Right ventricle myocardium inferior (tissue), 1 donor: ENCODE data around the gene TBCD. TPM values are rescaled to one million over a fixed set of nuclear protein-coding genes. Genes with fewer than 3 reads are reported as not detected.
A peak's percentile ranks its signal among the peaks of the same experiment; 100 is the strongest.
"Not testable (repeated sequence)": the region's sequence is repeated elsewhere in the genome, so short reads cannot be mapped to it uniquely, and the experiment has no call there.

Experiments
- ATAC-seq: fragments of 200-7000 bp; cut with Tn5 transposase; one replicate; pipeline ENCODE4 v1.9.1; 2020; ENCODE audit warnings: mild to moderate bottlenecking, moderate library complexity
- DNase-seq: peaks from one replicate; pipeline ENCODE4 v3.0.0; 2021; ENCODE audit errors: missing footprints
- intact Hi-C: fragments of 100-400 bp; cut with DNase I; formaldehyde crosslinking; loops from one replicate; pipeline ENCODE4 v1.11.0; 2022
- total RNA-seq: library from RNA; stranded (reverse); fragmentation: NEBNext Ultra II Directional; extraction: Animal tissue kit (Norgen Biotek cat#: 25700); gene quantifications from one replicate; pipeline ENCODE4 v1.2.1, GENCODE V29; 2021
- donor health status: DM: no; HTN: yes; CAD: no; lungs with severe emphysema.

TBCD gene
- total RNA-seq, 1 donor from 2014 or later: 43.4 TPM

DNA sequence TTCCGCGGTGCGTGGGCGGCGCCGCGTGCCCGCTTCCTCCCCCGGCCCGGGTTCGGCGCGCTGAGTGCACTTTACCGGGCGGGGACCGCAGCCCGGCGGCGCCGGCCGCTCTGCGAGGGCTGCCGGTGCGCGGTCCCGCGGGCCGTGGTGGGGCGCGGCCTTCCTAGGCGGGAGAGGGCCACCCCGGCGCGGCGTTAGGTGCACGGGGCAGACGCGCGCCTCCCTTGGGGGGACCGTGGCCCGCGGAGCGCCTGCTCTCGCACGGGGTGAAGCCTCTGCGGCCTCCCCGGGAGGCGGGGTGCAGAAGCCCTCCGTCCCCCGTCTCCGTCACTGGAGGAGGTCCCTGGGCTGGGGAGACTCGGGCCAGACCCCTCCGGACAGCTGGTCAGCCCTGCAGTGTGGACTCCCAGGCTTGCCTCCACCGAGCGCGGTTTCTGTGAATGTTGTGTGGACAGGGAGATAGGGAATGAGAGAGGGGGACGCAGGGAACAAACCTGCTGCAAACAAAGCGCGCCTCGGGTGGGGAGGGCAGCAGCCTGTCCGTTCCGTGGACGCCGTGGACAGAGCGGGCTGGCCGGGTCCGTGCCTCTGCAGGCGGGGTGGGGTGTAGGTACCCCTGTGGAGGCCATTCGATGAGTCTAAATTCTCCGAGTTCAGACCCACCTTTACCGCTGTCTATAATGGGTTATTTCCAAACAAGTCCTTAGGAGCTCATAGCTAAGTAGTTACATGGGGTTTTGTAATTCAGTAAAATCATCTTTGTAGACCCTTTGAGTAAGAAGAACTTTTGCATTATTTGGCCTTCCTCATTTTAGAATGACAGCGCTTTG, 721 bp downstream of the TBCD start:
- no peak for DNase-seq
- peak; percentile 2 for ATAC-seq
- intact Hi-C loops: loop anchor here (5.0 kb wide), 1 partner anchor 105 kb away; the partner anchor contains the start of gene WDR45B

GRCh38 chr17:82753201-82753464, 1.3 kb downstream of the TBCD start:
- ATAC-seq: no peak
- intact Hi-C loops: loop anchor here (5.0 kb wide), 1 partner anchor 106 kb away; the partner anchor contains the start of gene WDR45B
- no peak for DNase-seq

- intact Hi-C loops: loop anchor here (5.0 kb wide), 1 partner anchor 107 kb away; the partner anchor contains the start of gene WDR45B
- ATAC-seq: no peak
Observed at GRCh38 chr17:82754297-82755208, 2.7 kb downstream of the TBCD start.

DNA sequence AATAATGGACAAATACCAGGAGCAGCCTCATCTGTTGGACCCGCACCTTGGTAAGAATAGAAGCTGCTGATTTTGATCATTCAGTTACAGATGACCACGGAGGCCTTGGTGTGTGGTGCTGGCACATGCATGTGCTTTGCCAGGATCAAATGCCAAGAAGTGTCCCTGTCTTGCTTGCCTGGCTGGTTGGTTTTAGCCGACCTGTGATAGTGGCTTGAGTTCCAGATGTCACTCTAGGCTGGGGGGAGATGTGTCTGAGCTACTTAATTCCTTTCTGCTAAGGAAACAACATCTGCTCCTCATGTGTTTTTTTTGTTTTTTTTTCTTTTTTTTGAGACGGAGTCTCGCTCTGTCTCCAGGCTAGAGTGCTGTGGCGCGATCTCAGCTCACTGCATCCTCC, 4.3 kb downstream of the TBCD start:
- intact Hi-C loops: no loop called here
- no peak for ATAC-seq

More at GRCh38 chr17:82754297-82755208, 2.7 kb downstream of the TBCD start:
- no peak for DNase-seq

GRCh38 chr17:82765371-82765770, 13.5 kb downstream of the TBCD start:
- ATAC-seq (no peak), DNase-seq (no peak)
- intact Hi-C loops: no loop called here

More for the DNA sequence above, 4.3 kb downstream of the TBCD start:
- no peak for DNase-seq

- DNase-seq: no peak
- peak; percentile 52 for ATAC-seq
- intact Hi-C loops: no loop called here
Observed at GRCh38 chr17:82767041-82767754, 15.3 kb downstream of the TBCD start.

DNA sequence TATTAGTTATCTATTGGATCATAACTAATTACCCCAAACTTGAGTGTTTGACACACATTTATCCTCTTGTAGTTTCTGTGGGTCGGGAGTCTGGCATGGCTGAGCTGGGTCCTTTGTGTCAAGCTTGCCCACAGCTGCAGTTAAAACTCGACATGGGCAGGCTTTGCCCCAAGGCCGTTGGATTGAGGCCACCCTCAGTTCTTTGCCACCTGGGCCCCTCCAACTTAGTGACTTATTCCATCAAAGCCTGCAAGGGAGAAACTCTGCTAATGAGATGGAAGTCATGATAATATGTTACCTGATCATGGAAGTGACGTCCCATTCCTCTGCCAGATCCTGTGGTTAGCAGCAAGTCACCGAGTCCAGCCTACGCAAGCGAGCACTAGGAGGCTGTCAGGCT, 17.2 kb downstream of the TBCD start:
- intact Hi-C loops: no loop called here
- no peak for DNase-seq
- no peak for ATAC-seq

- intact Hi-C loops: loop anchor here (10.0 kb wide), 1 partner anchor 417 kb away; the partner anchor contains the start of gene TEX19
- DNase-seq (no peak), ATAC-seq (no peak)
Observed at GRCh38 chr17:82772026-82772425, 20.2 kb downstream of the TBCD start.

GRCh38 chr17:82774456-82774855, 22.6 kb downstream of the TBCD start:
- DNase-seq, ATAC-seq: not testable (repeated sequence)
- intact Hi-C loops: loop anchor here (2.0 to 10.0 kb wide), 2 partner anchors 106 to 420 kb away; partner anchors contain the start of gene TEX19

GRCh38 chr17:82775001-82775823, 23.3 kb downstream of the TBCD start:
- peak; percentile 85 for DNase-seq
- intact Hi-C loops: loop anchor here (2.0 to 10.0 kb wide), 2 partner anchors 106 to 420 kb away; partner anchors contain the start of gene TEX19

DNA sequence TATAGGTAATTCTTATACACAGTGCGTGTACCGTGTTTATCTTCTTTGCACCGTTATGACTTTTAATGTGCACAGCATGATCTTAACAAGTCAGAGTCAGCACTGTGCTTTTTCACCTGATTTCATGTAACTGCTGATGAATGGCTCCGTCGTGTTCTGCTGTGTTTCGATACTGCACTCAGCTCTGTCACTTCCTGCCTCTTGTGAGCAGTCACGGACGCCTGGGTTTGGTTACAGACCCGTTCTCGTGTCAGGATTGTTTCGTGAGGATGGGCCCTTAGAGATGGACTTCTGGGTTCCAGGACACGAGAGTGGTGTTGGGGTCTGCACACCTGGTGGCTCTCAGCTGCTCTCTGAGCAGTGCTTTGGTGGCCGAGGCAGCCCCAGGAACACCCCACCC, 24.6 kb downstream of the TBCD start:
- no peak for ATAC-seq
- intact Hi-C loops: loop anchor here (10.0 kb wide), 1 partner anchor 422 kb away; the partner anchor contains the start of gene TEX19

More at GRCh38 chr17:82775001-82775823, 23.3 kb downstream of the TBCD start:
- ATAC-seq: peak; percentile 62

GRCh38 chr17:82777778-82778375, 26.0 kb downstream of the TBCD start:
- intact Hi-C loops: loop anchor here (10.0 kb wide), 1 partner anchor 423 kb away; the partner anchor contains the start of gene TEX19
- DNase-seq, ATAC-seq: not testable (repeated sequence)

More for the DNA sequence above, 24.6 kb downstream of the TBCD start:
- no peak for DNase-seq

GRCh38 chr17:82779541-82779940, 27.7 kb downstream of the TBCD start:
- no peak for DNase-seq
- ATAC-seq: no peak
- intact Hi-C loops: loop anchor here (10.0 kb wide), 1 partner anchor 425 kb away; the partner anchor contains the start of gene TEX19

GRCh38 chr17:82780195-82780594, 28.3 kb downstream of the TBCD start:
- no peak for ATAC-seq
- no peak for DNase-seq

DNA sequence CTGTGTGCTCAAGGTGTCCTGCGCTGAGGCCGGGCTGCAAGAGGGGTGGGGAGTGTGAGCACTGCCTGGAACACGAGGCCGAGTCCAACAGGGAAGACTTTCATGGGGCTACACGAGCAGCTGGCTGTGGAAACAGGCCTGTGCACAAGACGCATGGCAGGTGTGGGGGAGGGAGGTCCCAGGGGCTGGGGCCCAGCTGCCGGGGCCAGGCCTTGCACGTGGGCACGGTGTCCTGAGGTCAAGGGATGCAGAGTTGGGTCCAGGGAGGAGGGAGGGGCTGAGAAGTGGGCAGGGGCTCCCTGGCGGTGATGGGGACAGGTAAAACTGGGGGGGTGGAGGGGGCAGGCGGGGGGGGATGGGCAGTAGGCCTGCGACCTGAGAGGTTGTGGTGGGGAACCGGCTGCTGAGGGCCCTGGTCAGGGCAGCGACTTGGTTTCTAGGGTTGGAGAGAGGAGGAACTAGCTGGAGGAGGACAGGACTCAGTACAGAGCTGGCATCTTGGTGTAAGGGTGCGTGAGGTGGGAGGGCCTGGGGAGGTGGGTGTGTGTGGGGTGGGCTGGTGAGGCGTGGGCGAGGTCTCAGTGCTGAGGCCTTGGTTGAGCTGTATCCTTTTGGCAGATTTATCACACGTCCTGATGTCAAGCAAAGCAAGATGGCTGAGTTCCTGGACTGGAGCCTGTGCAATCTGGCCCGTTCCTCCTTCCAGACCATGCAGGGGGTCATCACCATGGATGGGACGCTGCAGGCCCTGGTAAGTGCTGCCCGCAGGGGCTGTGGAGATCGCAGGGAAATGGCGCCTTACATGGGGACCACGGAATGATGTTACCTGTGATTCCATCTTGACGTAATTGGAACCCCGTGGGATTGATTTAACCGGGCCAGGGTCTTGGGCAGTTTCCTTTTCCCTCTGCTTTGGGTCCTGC, 29.4 kb downstream of the TBCD start:
- intact Hi-C loops: loop anchor here (2.0 kb wide), 1 partner anchor 134 kb away; no protein-coding TSS in a partner anchor
- DNase-seq: no peak

More at GRCh38 chr17:82780195-82780594, 28.3 kb downstream of the TBCD start:
- intact Hi-C loops: loop anchor here (2.0 kb wide), 1 partner anchor 135 kb away; no protein-coding TSS in a partner anchor

GRCh38 chr17:82781894-82782274, 30.0 kb downstream of the TBCD start:
- intact Hi-C loops: loop anchor here (2.0 kb wide), 2 partner anchors 63 to 133 kb away; no protein-coding TSS in a partner anchor
- peak; percentile 95 for ATAC-seq
- peak; percentile 91 for DNase-seq

More for the DNA sequence above, 29.4 kb downstream of the TBCD start:
- ATAC-seq: peak; percentile 11
